IPS DF 4.7 (cell line): ENCODE data around the gene EDAR.

Source experiments
- DNase-seq: peaks from one replicate; pipeline ENCODE4 v3.0.0-alpha.2; 2013; ENCODE audit warnings: low spot score; ENCODE audit errors: extremely low read depth

EDAR gene

DNA sequence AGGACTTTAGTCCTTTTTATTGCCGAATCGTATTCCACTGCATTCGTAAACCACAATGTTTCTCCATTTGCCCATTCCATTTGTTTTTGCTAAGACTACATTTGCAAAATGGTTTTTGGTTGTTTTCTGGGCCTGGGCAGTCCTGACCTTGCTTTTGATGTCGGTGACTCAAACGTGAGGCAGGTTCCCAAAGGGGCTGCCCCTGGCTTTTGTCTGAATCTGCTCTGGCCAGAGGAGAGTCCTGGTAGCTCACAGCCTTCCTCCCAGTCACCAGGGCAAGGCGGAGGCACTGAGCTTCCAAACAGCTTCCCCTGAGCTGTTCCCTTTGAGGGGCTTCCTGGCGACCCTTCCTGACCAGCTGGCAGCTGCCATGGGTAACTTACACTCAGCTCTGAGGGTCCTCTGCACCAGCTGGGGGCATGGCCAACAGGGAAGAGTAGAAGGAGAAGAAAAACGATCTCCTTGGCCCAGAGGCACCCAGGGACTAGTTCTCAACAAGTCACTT lies 47.8 kb downstream of the EDAR start:
- no peak for DNase-seq

DNA sequence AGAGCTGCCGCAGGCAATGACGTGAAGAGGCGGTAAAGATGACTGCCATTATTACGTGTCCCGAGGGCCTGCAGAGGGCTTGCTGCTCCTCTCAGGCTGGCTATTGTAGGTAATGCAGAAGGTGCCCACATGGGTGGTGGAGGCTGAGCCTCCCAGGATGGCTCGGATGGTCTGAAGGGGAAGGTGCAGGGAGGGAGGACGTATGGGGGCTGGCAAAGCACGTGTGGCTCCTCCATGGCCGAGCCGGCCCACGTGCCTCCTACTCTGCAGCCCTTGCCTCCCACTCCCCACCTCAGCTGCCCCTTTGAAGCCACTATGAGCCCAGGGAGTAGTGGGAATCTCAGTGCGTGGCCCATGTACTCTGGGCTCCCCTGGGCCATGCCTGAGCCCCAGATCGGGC lies 48.9 kb downstream of the EDAR start:
- no peak for DNase-seq

DNA sequence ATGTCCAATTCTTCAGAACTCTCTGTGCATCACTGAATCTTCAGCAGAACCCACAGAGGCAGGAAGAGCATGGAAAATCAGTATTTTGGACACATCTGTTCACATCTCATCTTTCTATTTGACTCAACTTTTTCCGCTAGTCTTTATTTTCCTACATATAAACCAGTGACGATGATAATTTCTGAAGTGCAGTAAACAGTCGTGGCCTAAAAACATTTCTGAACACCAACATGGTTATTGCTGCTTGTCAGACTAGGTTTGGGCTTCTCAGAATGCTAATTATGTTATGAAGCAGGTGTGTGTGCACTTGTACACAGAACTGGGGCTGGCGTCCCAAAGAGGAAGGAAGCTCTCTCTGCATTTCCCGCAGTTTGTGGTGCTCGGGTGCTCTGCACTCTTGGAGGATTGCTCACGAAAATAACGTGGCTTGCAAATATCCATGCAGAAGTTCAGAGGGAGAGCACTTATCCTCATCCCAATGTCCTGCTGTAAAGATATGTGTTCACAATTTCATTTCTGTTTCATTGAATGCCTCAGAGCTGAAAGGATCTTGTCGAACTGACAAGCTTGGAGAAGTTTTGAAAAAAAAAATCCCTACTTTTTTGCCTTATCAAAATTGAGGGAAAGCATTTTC lies 50.8 kb downstream of the EDAR start:
- DNase-seq, result no peak

DNA sequence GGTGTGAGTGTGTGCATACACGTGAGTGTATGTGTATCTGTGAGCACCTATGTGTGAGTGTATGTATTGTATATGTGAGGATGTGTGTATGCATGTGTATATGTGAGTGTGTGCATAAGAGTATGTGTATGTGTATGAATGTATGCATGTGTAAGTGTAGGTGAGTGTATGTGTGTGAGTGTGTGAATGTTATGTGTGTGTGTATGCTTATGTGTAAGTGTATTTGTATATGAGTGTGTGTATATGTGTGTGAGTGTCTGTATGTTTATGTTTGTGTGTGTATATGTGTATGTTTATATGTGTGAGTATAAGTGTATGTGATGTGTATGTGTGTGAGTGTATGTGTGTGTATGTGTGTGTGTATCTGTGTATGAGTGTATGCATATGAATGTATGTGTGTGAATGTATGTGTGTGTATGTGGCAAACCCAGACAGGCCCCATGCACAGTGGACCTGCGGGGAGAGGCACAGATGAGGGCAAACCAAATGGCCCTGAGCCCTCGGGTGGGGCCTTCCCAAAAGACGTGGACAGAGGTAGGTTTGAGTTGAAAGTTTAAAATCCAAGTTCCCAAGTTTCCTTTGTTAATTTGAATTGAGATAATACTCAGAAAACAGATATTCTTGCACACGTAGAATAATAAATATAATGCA lies 51.5 kb downstream of the EDAR start:
- no peak for DNase-seq

DNA sequence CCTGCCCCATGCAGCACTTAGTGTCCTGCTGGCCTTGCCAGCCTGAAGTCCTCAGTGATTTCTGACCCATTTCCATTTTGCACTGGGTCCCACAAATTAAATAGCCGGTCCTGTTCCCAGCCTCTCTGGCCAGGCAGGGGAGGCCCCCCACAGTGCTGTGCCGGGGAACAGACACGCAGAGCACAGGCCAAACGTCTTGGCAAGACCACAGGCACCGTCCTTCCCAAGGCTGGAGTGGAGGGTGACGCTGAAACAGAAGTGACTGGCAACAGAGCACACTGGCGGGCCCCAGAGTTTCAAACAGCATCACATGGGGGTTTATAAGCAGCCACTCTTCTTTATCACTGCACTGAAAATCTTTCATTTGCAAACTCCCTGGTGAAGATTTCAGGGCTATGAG lies 52.2 kb downstream of the EDAR start:
- no peak for DNase-seq

DNA sequence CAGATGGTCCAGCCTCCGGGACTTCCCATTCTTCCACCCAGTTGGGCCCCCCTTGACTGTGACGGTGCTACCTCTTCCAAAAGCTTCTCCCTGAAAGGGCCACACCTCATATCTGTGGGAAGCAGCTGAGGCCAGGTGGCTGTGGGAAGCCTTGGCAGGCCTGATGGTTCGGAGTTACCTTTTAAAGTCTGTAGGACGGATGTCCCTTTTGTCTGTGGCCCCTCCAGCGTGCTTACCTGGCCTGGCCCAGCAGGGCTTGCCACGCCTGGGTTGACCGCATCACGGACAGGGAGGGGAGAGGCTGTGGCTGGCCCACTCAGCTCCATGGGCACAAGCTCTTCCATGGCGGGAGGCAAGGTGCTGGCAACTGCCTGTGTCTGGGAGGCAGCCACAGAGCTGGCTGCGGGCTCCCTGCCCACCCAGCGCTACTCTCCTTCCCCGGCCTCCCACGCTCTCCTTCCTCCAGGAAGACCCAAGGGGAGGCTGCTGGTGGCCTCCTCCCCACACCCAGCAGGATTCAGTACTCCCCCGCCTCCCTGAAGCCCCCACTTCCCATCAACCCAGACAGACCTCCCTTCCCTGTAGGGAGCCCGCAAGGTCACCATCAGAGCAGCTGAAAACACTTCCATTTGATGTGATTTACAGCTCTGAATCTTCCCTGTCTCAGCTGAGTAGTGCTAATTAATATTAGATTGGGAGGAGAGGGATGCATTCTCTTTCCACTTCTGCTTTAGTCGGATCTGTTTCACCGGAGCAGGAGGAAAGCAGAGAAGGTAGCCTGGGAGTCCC lies 52.8 kb downstream of the EDAR start:
- DNase-seq, result no peak

DNA sequence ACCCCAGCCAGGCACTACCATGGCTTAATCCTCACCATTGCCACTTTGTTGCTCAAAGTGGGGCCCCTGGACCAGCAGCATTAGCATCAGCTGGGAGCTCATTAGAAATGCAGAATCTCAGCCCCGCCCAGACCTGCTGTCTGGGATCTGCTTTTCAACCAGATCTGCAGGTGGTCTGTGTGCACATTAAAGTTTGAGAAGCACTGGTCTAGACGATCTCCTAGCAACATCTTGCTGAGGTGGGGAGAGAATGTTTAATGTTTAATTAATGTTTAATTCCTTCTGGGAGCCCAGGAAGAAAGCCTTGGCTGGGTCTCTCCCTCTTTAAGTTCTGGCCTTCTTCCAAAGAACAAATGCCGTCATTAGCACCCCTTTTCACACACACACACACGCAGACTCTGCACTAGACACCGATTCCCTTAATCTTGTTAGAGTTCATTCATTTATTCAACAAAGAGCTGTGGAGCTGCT lies 53.7 kb downstream of the EDAR start:
- DNase-seq, result no peak

DNA sequence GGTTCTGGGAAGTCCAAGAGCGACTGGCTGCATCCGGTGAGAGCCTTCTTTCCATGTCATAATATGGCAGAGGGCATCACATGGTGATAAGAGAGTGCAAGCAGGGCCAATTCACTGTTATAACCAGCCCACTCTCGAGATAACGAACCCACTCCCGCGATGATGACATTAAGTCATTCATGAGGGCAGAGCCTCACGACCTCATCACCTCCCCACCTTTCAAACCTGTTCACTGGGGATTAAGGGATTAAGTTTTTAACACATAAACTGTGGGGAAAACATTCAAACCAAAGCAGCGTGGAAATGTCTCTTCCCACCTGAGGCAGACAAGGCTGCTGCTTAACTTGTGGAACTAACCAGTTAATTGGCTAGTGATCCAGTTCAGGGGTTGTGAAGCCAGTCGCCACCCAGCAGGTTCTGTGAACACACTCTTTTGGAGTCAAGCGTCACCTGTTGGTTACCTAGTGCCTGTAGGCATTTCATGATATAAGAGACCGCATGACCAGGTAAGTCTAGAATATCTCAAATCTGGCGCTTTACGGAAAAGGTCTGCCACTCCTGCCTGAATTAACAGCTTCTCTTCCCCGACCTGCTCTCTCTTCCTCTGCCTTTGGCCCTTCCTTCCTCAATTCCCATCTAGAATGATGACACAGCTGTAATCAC lies 54.3 kb downstream of the EDAR start:
- DNase-seq, result no peak

DNA sequence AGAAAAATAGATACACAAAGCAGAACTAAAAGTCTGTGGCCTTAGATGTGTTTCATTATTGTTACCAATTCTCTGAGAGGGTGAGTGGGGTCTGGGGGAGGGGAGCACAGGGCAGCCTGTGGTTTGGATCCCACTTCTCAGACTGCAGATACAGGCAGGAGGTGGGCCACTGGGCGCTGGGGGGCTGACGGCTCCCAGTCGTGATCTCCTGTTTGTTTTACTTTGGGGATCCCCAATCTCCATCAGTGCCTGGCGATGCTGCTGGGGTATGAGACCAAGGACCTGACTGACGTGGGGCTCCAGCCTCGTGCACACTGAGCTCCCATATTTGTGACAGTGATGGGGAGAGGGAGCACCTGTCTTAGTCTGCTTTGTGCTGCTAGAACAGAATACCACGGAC lies 54.9 kb downstream of the EDAR start:
- no peak for DNase-seq

DNA sequence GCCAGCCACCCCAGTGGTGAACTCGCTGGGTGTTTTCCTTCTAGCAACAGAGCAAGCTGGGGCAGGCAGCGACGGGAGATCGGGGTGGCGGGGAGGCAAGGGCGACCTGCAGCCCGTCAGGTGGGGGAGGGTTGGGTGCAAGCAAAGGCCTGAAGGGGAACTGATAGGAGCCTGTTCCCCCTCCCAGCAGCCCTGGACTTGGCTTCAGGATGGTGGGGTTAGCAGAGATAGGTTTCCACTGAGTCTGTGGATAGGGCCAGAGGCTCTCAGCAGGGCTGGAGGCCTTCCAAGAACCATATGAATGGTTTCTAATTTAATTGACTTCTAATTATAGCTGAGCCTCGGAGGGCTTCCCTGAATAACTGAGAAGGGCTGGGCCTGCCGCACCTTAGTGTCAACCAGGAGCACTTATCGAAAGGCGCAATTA lies 55.3 kb downstream of the EDAR start:
- DNase-seq, result no peak

DNA sequence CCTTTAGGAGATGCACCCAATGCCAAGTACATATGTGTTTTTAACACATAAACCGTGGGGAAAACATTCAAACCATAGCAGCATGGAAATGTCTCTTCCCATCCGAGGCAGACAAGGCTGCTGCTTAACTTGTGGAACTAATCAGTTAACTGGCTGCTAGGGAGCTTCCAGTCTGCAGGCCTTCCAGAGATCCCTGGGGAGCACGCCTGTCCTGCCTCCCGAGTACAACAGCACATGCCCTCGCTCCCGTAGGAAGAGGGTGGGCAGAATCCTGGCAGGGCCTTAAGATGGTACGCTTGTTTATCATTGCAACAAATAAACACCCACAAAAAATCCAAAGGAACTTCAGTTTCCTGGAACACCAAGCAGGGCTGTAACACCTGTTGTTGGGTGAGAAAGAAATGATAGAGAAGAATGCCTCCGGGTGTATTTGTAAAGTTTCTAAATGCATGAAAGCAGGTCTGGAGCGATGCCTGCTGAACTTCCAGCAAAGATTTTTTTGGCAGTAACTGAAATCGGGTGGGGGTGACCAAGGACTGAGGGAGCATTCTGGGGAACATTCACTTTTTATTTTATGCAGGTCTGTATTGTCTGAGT lies 56.2 kb downstream of the EDAR start:
- DNase-seq, result no peak

DNA sequence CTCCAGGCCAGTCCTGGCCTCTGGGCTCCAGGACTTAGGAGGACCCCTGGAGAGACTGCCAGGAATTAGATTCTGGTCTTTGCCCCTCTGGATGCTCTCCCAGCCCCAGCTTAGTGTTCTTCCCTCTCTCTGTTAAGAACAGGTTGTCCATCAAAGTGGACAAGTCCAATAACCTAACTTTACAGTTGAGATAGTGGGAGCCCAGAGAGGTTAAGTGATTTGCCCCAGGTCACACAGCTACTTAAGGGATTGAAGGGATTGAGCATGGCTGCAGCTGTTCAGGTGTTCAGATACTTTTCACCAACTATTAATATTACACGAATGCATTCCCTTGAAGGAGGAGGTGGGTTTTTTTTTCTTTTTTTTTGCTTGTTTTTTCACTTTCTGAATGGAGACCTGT lies 57.6 kb downstream of the EDAR start:
- DNase-seq, result no peak

DNA sequence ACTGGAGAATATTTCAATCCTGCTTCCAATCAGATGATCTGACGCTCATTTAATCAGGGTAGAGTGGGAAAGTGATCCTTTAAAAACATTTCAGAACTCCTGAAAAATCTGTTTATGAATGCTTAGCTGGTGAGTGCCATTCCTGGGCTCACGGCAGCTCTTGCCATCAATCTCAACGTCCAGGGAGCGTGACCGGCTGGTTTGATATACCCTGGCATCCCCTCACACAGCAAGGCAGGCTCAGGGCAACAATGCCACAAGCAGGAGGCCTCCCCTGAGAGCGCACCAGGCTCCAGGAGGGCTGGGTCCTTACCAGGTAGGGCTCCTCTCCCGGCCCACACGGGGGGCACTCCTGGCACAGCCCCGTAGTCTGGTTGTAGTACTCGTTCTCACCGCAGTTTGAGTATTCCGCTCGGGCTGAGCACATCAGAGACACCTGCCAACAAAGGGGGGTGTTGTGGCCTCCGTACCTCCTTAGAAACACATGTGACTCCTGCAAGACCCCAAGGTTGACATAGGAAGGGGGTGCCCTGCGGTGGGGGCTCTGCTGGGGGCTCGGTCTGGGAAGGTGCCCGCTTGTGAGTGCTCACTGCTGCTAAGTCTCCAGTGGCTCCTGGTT lies 59.1 kb downstream of the EDAR start:
- DNase-seq, result no peak

DNA sequence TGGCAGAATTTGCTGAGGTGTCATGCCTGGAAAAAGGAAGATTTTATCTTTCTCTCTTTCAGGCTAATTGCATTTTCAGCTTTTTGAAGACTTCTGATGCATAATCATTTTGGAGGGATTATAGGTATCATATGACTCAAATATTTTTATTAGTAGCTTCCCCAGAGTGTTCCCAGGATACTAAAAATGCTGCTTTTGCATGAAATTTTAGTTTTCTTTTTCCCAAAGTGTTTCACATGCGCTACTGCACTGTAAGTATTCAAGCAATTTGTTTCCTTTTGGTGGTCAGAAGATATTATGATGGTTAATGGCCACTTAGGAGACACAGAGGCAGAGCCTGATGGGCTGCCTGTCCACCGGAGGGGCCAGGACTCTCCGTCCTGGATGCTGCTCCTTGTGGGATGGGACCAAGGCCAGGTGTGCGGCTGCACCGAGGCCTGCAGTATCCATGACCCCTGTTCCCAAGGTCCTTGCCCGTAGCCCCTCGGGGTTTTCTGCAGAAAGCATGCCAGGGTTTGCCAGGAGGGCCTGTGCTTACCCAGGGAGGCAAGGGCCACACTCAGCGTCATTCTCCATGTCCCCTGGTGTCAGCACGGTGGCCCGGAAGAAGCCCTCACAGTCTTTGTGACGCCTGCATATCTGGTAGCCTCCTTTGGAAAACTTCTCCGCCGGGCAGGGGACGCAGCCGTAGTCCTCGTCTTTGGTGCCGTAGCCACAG lies 60.2 kb downstream of the EDAR start:
- no peak for DNase-seq

DNA sequence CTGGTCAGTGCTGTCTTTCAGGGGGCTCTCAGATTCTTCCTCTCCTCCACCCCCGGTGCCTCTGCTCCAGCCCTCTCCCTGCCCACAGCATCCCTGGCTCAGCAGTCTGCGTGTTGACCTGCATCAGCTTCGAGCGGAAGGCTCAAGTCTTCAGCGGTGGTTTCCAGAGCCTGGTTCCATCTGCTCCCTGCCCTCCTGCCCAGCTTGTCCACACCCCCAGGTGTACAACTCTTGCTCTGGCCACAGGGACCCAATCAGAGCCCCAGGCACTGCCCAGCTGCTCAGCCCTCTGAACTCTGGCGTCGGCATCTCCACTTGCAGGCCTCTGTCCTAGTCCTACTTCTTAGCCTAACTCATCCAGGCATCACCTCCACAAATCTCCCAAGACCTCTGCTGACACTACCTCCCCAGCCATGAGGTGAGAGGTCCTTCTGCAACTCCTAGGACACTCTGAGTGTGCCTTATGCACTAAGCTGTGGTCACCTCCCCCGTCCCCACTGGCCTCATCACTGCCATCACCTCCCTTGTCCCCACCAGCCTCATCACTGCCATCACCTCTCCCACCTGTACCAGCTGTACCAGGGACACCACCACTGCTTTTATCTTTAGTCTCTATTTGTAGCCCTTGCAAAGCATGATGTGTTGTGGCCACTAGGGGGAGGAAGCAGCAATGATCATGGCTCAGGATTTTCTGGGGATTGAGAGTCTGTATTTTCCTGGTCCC lies 60.9 kb downstream of the EDAR start:
- no peak for DNase-seq

DNA sequence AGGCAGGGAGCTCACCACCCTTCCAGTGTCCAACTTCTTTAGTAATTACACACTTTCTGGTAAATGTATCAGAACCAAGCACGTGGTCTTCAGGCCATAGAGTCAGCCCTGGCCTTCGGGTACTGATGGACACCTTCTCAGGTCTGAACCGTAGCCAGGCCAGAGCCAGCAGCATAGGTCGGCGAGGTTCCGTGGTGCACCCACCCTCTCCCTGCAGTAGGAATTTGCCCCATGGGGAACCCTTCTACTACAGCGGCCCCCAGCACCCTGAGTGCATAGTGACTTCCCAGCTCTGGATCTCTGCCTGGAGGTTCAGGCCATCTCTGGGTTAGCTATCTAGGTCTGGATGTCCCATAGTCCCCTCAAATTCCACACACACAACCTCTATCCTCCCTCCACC lies 61.6 kb downstream of the EDAR start:
- DNase-seq, result no peak

DNA sequence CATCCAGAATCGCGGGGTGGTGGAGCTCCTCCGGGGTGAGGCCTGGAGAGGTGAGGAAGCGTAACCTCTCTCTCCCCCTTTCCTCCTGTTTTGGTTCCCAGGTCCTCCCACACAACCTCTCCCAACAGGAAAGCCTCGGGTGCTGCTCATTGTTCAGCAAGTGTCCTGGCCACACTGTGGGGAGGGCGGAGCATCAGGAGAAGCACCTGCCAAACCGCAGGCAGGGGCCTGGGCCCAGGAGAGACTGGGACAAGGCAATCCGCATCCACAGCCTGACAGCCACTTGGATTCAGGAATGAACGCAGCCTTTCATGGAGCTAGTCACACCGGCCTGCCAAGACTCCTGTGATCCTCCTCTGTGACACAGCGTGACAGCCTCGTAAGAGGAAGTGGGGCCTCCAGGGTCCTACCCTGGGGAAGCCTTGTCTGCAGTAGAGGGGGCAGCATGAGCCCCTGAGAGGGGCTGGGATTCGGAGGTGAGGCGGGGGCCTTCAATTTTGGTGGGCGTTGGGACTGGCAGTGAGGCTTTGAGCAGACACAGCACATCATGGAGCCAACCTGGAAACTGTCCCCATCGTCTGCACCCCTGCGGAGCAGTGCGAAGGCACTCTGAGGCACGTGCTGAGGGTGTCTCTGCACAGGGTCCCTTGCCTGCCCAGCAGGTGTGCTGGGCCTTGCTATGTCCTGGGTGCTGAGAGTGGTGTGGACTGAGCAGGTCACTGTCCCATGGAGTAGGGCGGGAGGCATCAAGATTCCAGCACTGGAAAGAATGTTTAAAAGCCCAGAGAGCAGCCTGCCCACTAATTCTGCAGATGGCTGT lies 62.2 kb downstream of the EDAR start:
- DNase-seq, result no peak

DNA sequence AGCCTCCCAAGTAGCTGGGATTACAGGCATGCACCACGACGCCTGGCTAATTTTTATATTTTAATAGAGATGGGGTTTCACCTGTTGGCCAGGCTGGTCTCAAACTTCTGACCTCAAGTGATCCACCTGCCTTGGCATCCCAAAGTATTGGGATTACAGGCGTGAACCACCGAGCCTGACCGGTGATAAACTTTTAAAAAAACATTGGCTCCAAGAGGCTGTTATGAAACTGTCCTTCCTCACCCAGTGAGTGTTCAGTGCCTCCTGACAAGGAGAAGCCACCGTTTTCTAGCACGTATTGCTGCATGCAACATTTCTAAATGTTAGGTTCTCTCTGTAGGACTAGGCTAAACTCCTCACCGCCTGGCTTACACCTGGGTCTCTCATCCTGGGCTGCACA lies 63.3 kb downstream of the EDAR start:
- no peak for DNase-seq

DNA sequence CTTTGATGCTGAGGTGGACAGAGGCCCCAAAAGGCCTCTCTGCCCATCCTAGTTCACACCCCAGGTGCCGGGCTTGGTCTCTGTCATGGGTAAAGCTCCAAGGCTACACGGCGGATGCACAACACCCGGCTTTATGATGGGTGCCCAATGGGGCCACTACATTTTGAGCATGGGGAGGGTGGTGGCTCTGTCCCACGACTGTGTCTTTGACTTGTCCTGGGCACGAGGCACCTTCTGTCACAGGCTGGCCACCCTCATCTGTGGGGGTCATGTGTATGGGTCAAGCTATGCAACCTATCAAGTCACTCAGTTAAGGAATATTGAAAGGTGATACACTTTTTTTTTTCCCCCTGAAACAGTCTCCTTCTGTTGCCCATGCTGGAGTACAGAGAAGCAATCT lies 63.7 kb downstream of the EDAR start:
- no peak for DNase-seq
